Liver (tissue), 3 donors: ENCODE results near the gene OOSP4A.

Experiments used
- CTCF ChIP-seq: fragments of 150-350 bp; IDR thresholded peaks from 2 replicates; pipeline ENCODE4 v1.5.1; 2017; ENCODE audit warnings: improper control_type of control experiment, low read depth, low read length; ENCODE audit not compliant: missing input control
- JUND ChIP-seq, 2 donors: IDR thresholded peaks; 2 replicates each; pipeline ENCODE4 v1.6.1; 2016; ENCODE audit warnings: antibody characterized with exemption in 2 of 2
- NR2F2 ChIP-seq: IDR thresholded peaks from 2 replicates; pipeline ENCODE4 v1.6.1; 2016; ENCODE audit warnings: antibody characterized with exemption
- RAD21 ChIP-seq, 2 donors: IDR thresholded peaks; 2 replicates each; pipeline ENCODE4 v1.6.1; 2016; ENCODE audit warnings: antibody characterized with exemption in 2 of 2, mild to moderate bottlenecking in 2 of 2
- TAF1 ChIP-seq: conservative IDR thresholded peaks from 2 replicates; pipeline ENCODE4 v1.6.1; 2016; ENCODE audit warnings: antibody characterized with exemption, mild to moderate bottlenecking
- YY1 ChIP-seq: IDR thresholded peaks from 2 replicates; pipeline ENCODE4 v1.6.1; 2016; ENCODE audit warnings: antibody characterized with exemption, mild to moderate bottlenecking
- TF ChIP-seq, protein P1 (sequence below): IDR thresholded peaks from 2 replicates; pipeline ENCODE4 v1.6.1; 2016; ENCODE audit warnings: antibody characterized with exemption
- donor health status: healthy.
- donor health status: healthy.

DNA sequence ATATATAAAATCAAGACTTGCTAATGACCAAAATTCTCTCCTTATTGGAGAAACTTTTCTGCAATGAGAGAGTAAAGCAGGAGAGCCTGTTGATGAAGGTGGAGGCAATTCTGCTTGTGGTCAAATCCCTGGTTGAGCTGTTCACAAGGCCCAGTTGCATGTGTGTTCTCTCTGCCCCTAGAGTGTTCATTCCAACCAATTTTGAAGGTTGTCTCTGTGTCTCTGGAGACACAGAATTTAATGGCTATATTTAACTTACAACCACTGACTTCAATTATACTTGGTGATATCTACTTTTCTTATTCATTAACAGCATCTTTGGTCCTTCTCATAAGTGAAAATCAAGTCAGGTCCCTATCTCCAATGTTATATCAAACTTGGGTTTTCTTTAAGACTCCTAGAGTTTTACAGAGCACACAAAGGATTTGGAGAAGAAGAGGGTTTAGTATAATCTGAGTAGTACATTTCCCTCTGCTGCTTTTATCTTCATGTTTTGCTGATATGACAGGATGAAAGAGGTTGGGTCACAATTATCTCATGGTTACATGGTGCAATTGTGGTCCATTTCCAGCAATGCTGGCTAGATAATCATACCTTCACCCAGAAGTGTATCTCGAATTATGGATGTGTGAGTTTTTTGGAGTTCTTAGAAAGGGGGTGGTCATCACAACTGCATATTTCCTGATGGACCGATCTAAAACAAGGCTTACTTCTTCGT is 4.0 kb downstream of the OOSP4A start:
- TF ChIP-seq JUND (IDR thresholded peaks at IDR 0.05) (no peak), CTCF (no peak), YY1 (no peak), RAD21 (IDR thresholded peaks at IDR 0.05) (no peak), NR2F2 (no peak), TAF1 (no peak)
- TF ChIP-seq, protein P1, sequence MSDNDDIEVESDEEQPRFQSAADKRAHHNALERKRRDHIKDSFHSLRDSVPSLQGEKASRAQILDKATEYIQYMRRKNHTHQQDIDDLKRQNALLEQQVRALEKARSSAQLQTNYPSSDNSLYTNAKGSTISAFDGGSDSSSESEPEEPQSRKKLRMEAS: no peak
